ENCODE data around the gene DYNC2H1.

Gene DYNC2H1

GRCh38 chr11:103326070-103326794, 217.0 kb downstream of the DYNC2H1 start:
- Histone ChIP-seq H3K27me3 (ENCODE audit: insufficient read depth, poor library complexity, severe bottlenecking) (no peaks in the 10 kb centered on the region), H3K4me3 (replicated peaks; ENCODE audit: insufficient read depth, low read length) (no peak overlapping the region), H3K27ac (replicated peaks) (no peak overlapping the region)
- peak; percentile 20 to 71 for DNase-seq (ENCODE audit: low read depth in 1 of 2, low spot score in 1 of 2)
- TF ChIP-seq CTCF (IDR thresholded peaks at IDR 0.05; ENCODE audit: insufficient read depth, low read length) (peak; percentile 85), GABPA (IDR thresholded peaks at IDR 0.05; ENCODE audit: low read depth) (no peak)

GRCh38 chr11:103327721-103328120, 218.5 kb downstream of the DYNC2H1 start:
- DNase-seq (ENCODE audit: low read depth in 1 of 2, low spot score in 1 of 2) = no peak
- Histone ChIP-seq H3K4me3 (replicated peaks; ENCODE audit: insufficient read depth, low read length) (no peak overlapping the region), H3K27me3 (ENCODE audit: insufficient read depth, poor library complexity, severe bottlenecking) (no peaks in the 10 kb centered on the region), H3K27ac (replicated peaks) (no peak overlapping the region)
- TF ChIP-seq REST (IDR thresholded peaks at IDR 0.05; ENCODE audit: insufficient replicate concordance, low read depth) (no peak), POLR2AphosphoS5 (IDR thresholded peaks at IDR 0.05; ENCODE audit: low read depth) (no peak), GABPA (IDR thresholded peaks at IDR 0.05; ENCODE audit: low read depth) (no peak), SPI1 (IDR thresholded peaks at IDR 0.05; ENCODE audit: borderline replicate concordance, low read depth) (no peak), CTCF (IDR thresholded peaks at IDR 0.05; ENCODE audit: insufficient read depth, low read length) (no peak)

GRCh38 chr11:103332409-103332808, 223.2 kb downstream of the DYNC2H1 start:
- no peak overlapping the region for H3K27ac ChIP-seq (replicated peaks)
- no peaks in the 10 kb centered on the region for H3K27me3 ChIP-seq (ENCODE audit: insufficient read depth, poor library complexity, severe bottlenecking)
- DNase-seq (ENCODE audit: low read depth in 1 of 2, low spot score in 1 of 2) = no peak
- no peak for TF ChIP-seq CTCF (IDR thresholded peaks at IDR 0.05; ENCODE audit: insufficient read depth, low read length)
- TF ChIP-seq REST (IDR thresholded peaks at IDR 0.05; ENCODE audit: insufficient replicate concordance, low read depth) = no peak
- TF ChIP-seq GABPA (IDR thresholded peaks at IDR 0.05; ENCODE audit: low read depth) = no peak
- TF ChIP-seq SPI1 (IDR thresholded peaks at IDR 0.05; ENCODE audit: borderline replicate concordance, low read depth) = no peak
- no peak for TF ChIP-seq POLR2AphosphoS5 (IDR thresholded peaks at IDR 0.05; ENCODE audit: low read depth)
- H3K4me3 ChIP-seq (replicated peaks; ENCODE audit: insufficient read depth, low read length) = no peak overlapping the region

All from HL-60 (cell line).